Mucosa of gallbladder (tissue), 1 donor: Measurements from ENCODE around the gene GOLGA3. TPM values are rescaled to one million over a fixed set of nuclear protein-coding genes. Genes with fewer than 3 reads are reported as not detected.
"Not testable (repeated sequence)": the region's sequence is repeated elsewhere in the genome, so short reads cannot be mapped to it uniquely, and the experiment has no call there.

Source experiments
- DNase-seq: peaks from one replicate; pipeline ENCODE4 v3.0.0-alpha.2; 2020; ENCODE audit warnings: low spot score
- total RNA-seq: library from RNA; stranded (reverse); gene quantifications from one replicate; pipeline ENCODE4 v1.2.1, GENCODE V29; 2021
- donor health status: DM: no; HTN: no; CAD: no.

GOLGA3 gene
- 72.2 TPM for total RNA-seq

GRCh38 chr12:132828706-132829534 is at the start of gene GOLGA3:
TSS of gene GOLGA3 (minus strand) at chr12:132828869. CDS start at chr12:132822128, 6,741 bp downstream.
- peak; percentile 94 for DNase-seq

GRCh38 chr12:132874620-132875019 is 46.0 kb upstream of the GOLGA3 start:
- not testable (repeated sequence) for DNase-seq

- DNase-seq, result no peak
Observed at GRCh38 chr12:132874175-132874574, 45.5 kb upstream of the GOLGA3 start.

GRCh38 chr12:132873724-132874123 is 45.1 kb upstream of the GOLGA3 start:
- DNase-seq, result no peak

- no peak for DNase-seq
Observed at GRCh38 chr12:132872975-132873421, 44.3 kb upstream of the GOLGA3 start.

GRCh38 chr12:132872073-132872855 is 43.6 kb upstream of the GOLGA3 start:
- DNase-seq, result no peak

- no peak for DNase-seq
Observed at GRCh38 chr12:132869551-132869950, 40.9 kb upstream of the GOLGA3 start.

GRCh38 chr12:132866251-132866828 is 37.7 kb upstream of the GOLGA3 start:
- DNase-seq, result no peak

- no peak for DNase-seq
Observed at GRCh38 chr12:132861558-132861957, 32.9 kb upstream of the GOLGA3 start.

GRCh38 chr12:132858718-132859266 is 30.1 kb upstream of the GOLGA3 start:
- no peak for DNase-seq

GRCh38 chr12:132857019-132857418 is 28.4 kb upstream of the GOLGA3 start:
- not testable (repeated sequence) for DNase-seq

- DNase-seq, result no peak
Observed at GRCh38 chr12:132856581-132856980, 27.9 kb upstream of the GOLGA3 start.

GRCh38 chr12:132855211-132855610 is 26.5 kb upstream of the GOLGA3 start:
- DNase-seq, result not testable (repeated sequence)

GRCh38 chr12:132853285-132854092 is 24.8 kb upstream of the GOLGA3 start:
- DNase-seq, result no peak

- no peak for DNase-seq
Observed at GRCh38 chr12:132852496-132852895, 23.8 kb upstream of the GOLGA3 start.

- DNase-seq, result no peak
Observed at GRCh38 chr12:132851465-132851864, 22.8 kb upstream of the GOLGA3 start.

GRCh38 chr12:132850291-132850690 is 21.6 kb upstream of the GOLGA3 start:
- no peak for DNase-seq

GRCh38 chr12:132848521-132848920 is 19.9 kb upstream of the GOLGA3 start:
- no peak for DNase-seq

- no peak for DNase-seq
Observed at GRCh38 chr12:132847363-132848356, 19.0 kb upstream of the GOLGA3 start.

- not testable (repeated sequence) for DNase-seq
Observed at GRCh38 chr12:132844681-132845080, 16.0 kb upstream of the GOLGA3 start.
